ENCODE measurements around the gene FSD1L.

DNA sequence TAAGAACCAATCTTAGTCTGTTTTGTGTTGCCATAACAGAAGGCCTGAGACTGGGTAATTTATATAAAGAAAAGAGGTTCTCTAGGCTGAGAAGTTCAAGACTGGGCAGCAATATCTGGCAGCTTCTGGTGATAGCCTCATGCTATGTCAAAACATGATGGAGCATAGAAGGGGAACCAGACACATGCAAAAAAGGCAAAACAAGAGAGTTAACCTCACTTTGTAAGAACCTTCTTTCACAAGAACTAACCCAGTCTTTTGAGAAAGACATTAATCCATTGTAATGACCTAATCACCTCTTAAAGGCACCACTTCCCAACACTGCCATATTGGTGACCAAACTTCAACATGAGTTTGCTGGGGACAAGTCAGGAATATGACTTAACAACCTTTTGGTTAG is 37.3 kb downstream of the FSD1L start:
- no peak for TF ChIP-seq CTCF (IDR thresholded peaks at IDR 0.05; ENCODE audit: insufficient read depth, low read length, poor library complexity, severe bottlenecking)
- no peak for TF ChIP-seq EZH2phosphoT487 (conservative IDR thresholded peaks at IDR 0.05; ENCODE audit: low read length)
